HCT116 (cell line): Measurements from ENCODE around the gene USP36. TPM values are rescaled to one million over a fixed set of nuclear protein-coding genes. Genes with fewer than 3 reads are reported as not detected.

Experiments used
- ATAC-seq: fragments of 200-7000 bp; cut with Tn5 transposase; 2 replicates; pipeline ENCODE4 v1.9.1; 2020; ENCODE audit warnings: mild to moderate bottlenecking, moderate library complexity
- BruUV-seq: library from RNA; stranded (reverse); fragments of 400-500 nt; replicated peaks from 2 replicates; lab custom pipeline; 2021; lab: Mats Ljungman, UMichigan
- CTCF ChIA-PET: fragments of 300-600 bp; sonication (Branson Sonifier 250); formaldehyde crosslinking; loops from one replicate; lab custom pipeline; 2021; ENCODE audit warnings: antibody characterized with exemption; lab: Charles Lee
- POLR2A ChIA-PET: fragments of 300-600, 350-600 bp; sonication (Branson Sonifier 250); formaldehyde crosslinking; loops from one replicate; lab custom pipeline; 2021; ENCODE audit warnings: antibody characterized with exemption; lab: Charles Lee
- RAD21 ChIA-PET, 2 experiments: fragments of 300-600 bp; sonication (Branson Sonifier 250); formaldehyde crosslinking; loops; one replicate each; lab custom pipeline; 2023; ENCODE audit warnings: low total read pairs in 2 of 2; ENCODE audit not compliant: uncharacterized antibody in 2 of 2, unreplicated experiment in 2 of 2, low non-redundant PET in 1 of 2; lab: Charles Lee
- DNase-seq: peaks from one replicate; pipeline ENCODE4 v3.0.0-alpha.2; 2010; ENCODE audit warnings: low read depth, low spot score
- H2AFZ ChIP-seq: fragments of 200-600 bp; shearing (Covaris generic), sonication (generic); 2 replicates; pipeline ENCODE4 v1.6.1; 2017; ENCODE audit warnings: low read depth, mixed run types, mixed read lengths, antibody characterized with exemption, low read length; ENCODE audit not compliant: poor library complexity, severe bottlenecking
- H3K27ac ChIP-seq: 2 replicates; pipeline ENCODE4 v1.5.1; 2012; ENCODE audit warnings: low read depth, low read length
- H3K27me3 ChIP-seq: fragments of 200-600 bp; sonication (generic); 2 replicates; pipeline ENCODE4 v1.6.1; 2016; ENCODE audit warnings: mixed run types, low read length, mixed read lengths; ENCODE audit not compliant: insufficient read depth
- H3K36me3 ChIP-seq, 2 experiments: fragments of 200-500 bp in 1 of 2; fragments of 200-600 bp in 1 of 2; sonication (Bioruptor generic) in 1 of 2; sonication (generic) in 1 of 2; 2 replicates each; pipeline versions ENCODE4 v1.5.1 to v1.6.1; 2014 to 2016; ENCODE audit warnings: low read length in 2 of 2, inconsistent platforms in 1 of 2, mixed read lengths in 1 of 2, mixed run types in 1 of 2; ENCODE audit not compliant: insufficient read depth in 2 of 2, control insufficient read depth in 1 of 2
- H3K4me1 ChIP-seq, 2 experiments: fragments of 200-600 bp in 1 of 2; sonication (generic) in 1 of 2; 2 replicates each; pipeline versions ENCODE4 v1.5.1 to v1.6.1; 2012 to 2017; ENCODE audit warnings: low read length in 2 of 2, inconsistent platforms in 1 of 2, mild to moderate bottlenecking in 1 of 2, mixed read lengths in 1 of 2, mixed run types in 1 of 2, moderate library complexity in 1 of 2; ENCODE audit not compliant: insufficient read depth in 2 of 2, control insufficient read depth in 1 of 2
- H3K4me2 ChIP-seq: fragments of 200-600 bp; sonication (generic); 2 replicates; pipeline ENCODE4 v1.6.1; 2017; ENCODE audit warnings: mixed run types, low read length, mixed read lengths
- H3K4me3 ChIP-seq, 2 experiments: fragments of 200-600 bp in 1 of 2; sonication (generic) in 1 of 2; replicated peaks in 1 of 2; 2 replicates each; pipeline ENCODE4 v1.5.1; 2011 to 2016; ENCODE audit warnings: low read length in 2 of 2, control low read depth in 1 of 2, low read depth in 1 of 2, mild to moderate bottlenecking in 1 of 2, mixed read lengths in 1 of 2, mixed run types in 1 of 2
- H3K79me2 ChIP-seq: fragments of 200-600 bp; sonication (generic); 2 replicates; pipeline ENCODE4 v1.6.1; 2017; ENCODE audit warnings: mild to moderate bottlenecking, mixed run types, low read length, moderate library complexity, mixed read lengths; ENCODE audit not compliant: insufficient read depth
- H3K9ac ChIP-seq: fragments of 200-600 bp; sonication (generic); 2 replicates; pipeline ENCODE4 v1.6.1; 2016; ENCODE audit warnings: low read length, mixed read lengths
- H3K9me2 ChIP-seq: fragments of 200-600 bp; sonication (generic), shearing (Covaris generic); 2 replicates; pipeline ENCODE4 v1.6.1; 2017; ENCODE audit warnings: mixed run types, mild to moderate bottlenecking, moderate library complexity; ENCODE audit not compliant: insufficient read depth
- H3K9me3 ChIP-seq, 2 experiments: fragments of 200-500 bp in 1 of 2; fragments of 200-600 bp in 1 of 2; sonication (Bioruptor generic) in 1 of 2; sonication (generic) in 1 of 2; 2 replicates each; pipeline ENCODE4 v1.6.1; 2014 to 2017; ENCODE audit warnings: low read length in 2 of 2, mixed read lengths in 2 of 2, inconsistent platforms in 1 of 2, low read depth in 1 of 2, mild to moderate bottlenecking in 1 of 2, mixed run types in 1 of 2, moderate library complexity in 1 of 2; ENCODE audit not compliant: control insufficient read depth in 1 of 2, insufficient read depth in 1 of 2
- H4K20me1 ChIP-seq: fragments of 200-600 bp; sonication (generic), shearing (Covaris generic); 2 replicates; pipeline ENCODE4 v1.6.1; 2017; ENCODE audit warnings: mixed run types, mild to moderate bottlenecking, moderate library complexity; ENCODE audit not compliant: insufficient read depth
- CBX3 ChIP-seq: IDR thresholded peaks from 2 replicates; pipeline ENCODE4 v1.6.1; 2012; ENCODE audit warnings: low read depth
- EGR1 ChIP-seq: IDR thresholded peaks from 2 replicates; pipeline ENCODE4 v1.6.1; 2012; ENCODE audit warnings: low read depth
- ELF1 ChIP-seq: IDR thresholded peaks from 2 replicates; pipeline ENCODE4 v1.6.1; 2012; ENCODE audit warnings: low read depth, borderline replicate concordance
- EZH2 ChIP-seq: fragments of 200-600 bp; sonication (generic); IDR thresholded peaks from 2 replicates; pipeline ENCODE4 v1.6.1; 2017; ENCODE audit warnings: antibody characterized with exemption, mixed run types
- EZH2phosphoT487 ChIP-seq: fragments of 200-600 bp; IDR thresholded peaks from 2 replicates; pipeline ENCODE4 v1.6.1; 2018; ENCODE audit warnings: antibody characterized with exemption, borderline replicate concordance
- FOSL1 ChIP-seq: IDR thresholded peaks from 2 replicates; pipeline ENCODE4 v1.6.1; 2012; ENCODE audit warnings: low read depth
- POLR2A ChIP-seq: IDR thresholded peaks from 2 replicates; pipeline ENCODE4 v1.7.0; 2011; ENCODE audit warnings: borderline replicate concordance; ENCODE audit not compliant: insufficient read depth, insufficient read length; ENCODE audit errors: extremely low read depth
- REST ChIP-seq: IDR thresholded peaks from 2 replicates; pipeline ENCODE4 v1.6.1; 2012; ENCODE audit warnings: low read depth
- SIN3A ChIP-seq: IDR thresholded peaks from 2 replicates; pipeline ENCODE4 v1.6.1; 2012; ENCODE audit warnings: low read depth
- SP1 ChIP-seq: IDR thresholded peaks from 2 replicates; pipeline ENCODE4 v1.6.1; 2012; ENCODE audit warnings: low read depth
- SRF ChIP-seq: IDR thresholded peaks from 2 replicates; pipeline ENCODE4 v1.6.1; 2012; ENCODE audit warnings: low read depth
- YY1 ChIP-seq: IDR thresholded peaks from 2 replicates; pipeline ENCODE4 v1.6.1; 2011; ENCODE audit warnings: low read length, low read depth, moderate library complexity, mild to moderate bottlenecking; ENCODE audit not compliant: insufficient replicate concordance; ENCODE audit errors: extremely low read depth
- ZBTB33 ChIP-seq: IDR thresholded peaks from 2 replicates; pipeline ENCODE4 v1.6.1; 2011; ENCODE audit warnings: mild to moderate bottlenecking, low read length, moderate library complexity; ENCODE audit not compliant: insufficient replicate concordance; ENCODE audit errors: extremely low read depth
- ZNF274 ChIP-seq: fragments of 200-500 bp; sonication (Bioruptor generic); IDR thresholded peaks from 2 replicates; pipeline ENCODE4 v1.6.1; 2014; ENCODE audit warnings: mild to moderate bottlenecking, low read depth, low read length, inconsistent platforms
- intact Hi-C: fragments of 100-400 bp; cut with micrococcal nuclease; formaldehyde crosslinking; loops from 2 replicates; pipeline ENCODE4 v1.10.0; 2022
- total RNA-seq: library from RNA; stranded (reverse); gene quantifications from one replicate; pipeline ENCODE4 v1.2.1, GENCODE V29; 2021; ENCODE audit not compliant: unreplicated experiment

The USP36 gene
- total RNA-seq, 1 experiment from 2014 or later: 104 TPM

GRCh38 chr17:78839235-78839761, 1.3 kb downstream of the USP36 start:
- ATAC-seq: no peak
- H3K9ac ChIP-seq: peak overlapping the region; percentile 97
- H3K36me3 ChIP-seq: peaks cover 34 to 40% of the 10 kb centered on the region in 2 experiments; a peak in 3 of 4 replicates
- intact Hi-C loops: no loop called here
- ChIA-PET CTCF (no interaction called here), POLR2A (no interaction called here), RAD21 (no interaction called here)
- TSS peak; percentile 37 for BruUV-seq
- peaks cover 20 to 34% of the 10 kb centered on the region in 2 experiments for H3K4me1 ChIP-seq
- no peaks in the 10 kb centered on the region for H3K27me3 ChIP-seq
- peak overlapping the region; percentile 88 for H3K4me2 ChIP-seq
- H3K4me3 ChIP-seq: peak overlapping the region; percentile 82 to 91
- H2AFZ ChIP-seq: no peak overlapping the region
- H4K20me1 ChIP-seq: peaks cover 3% of the 10 kb centered on the region; the same call in 1 of the 2 replicates
- no peaks in the 10 kb centered on the region for H3K9me3 ChIP-seq
- peak overlapping the region; percentile 88 for H3K27ac ChIP-seq
- H3K79me2 ChIP-seq: peaks cover 63% of the 10 kb centered on the region
- H3K9me2 ChIP-seq: no peaks in the 10 kb centered on the region
- TF ChIP-seq SIN3A: no peak
- TF ChIP-seq EGR1: no peak
- TF ChIP-seq REST: no peak
- no peak for TF ChIP-seq SRF
- TF ChIP-seq SP1: no peak
- no peak for TF ChIP-seq ZBTB33
- TF ChIP-seq ELF1: no peak
- TF ChIP-seq POLR2A: no peak
- no peak for TF ChIP-seq CBX3
- TF ChIP-seq FOSL1: no peak
- TF ChIP-seq YY1: no peak
- no peak for TF ChIP-seq EZH2
- no peak for TF ChIP-seq EZH2phosphoT487
- TF ChIP-seq ZNF274: no peak
- TF ChIP-seq, all 23 proteins: peak for 0
- DNase-seq: no peak
